Measurements from ENCODE around the gene CACNB4.

Gene CACNB4

GRCh38 chr2:152016181-152017120, 82.4 kb downstream of the CACNB4 start:
- no peak overlapping the region for H3K27ac ChIP-seq (replicated peaks)
- no peak for DNase-seq (ENCODE audit: low read depth in 1 of 2, low spot score in 1 of 2)
- no peak overlapping the region for H3K4me3 ChIP-seq (replicated peaks; ENCODE audit: insufficient read depth, low read length)
- TF ChIP-seq CTCF (IDR thresholded peaks at IDR 0.05; ENCODE audit: insufficient read depth, low read length) (no peak), REST (IDR thresholded peaks at IDR 0.05; ENCODE audit: insufficient replicate concordance, low read depth) (no peak), SPI1 (IDR thresholded peaks at IDR 0.05; ENCODE audit: borderline replicate concordance, low read depth) (no peak), GABPA (IDR thresholded peaks at IDR 0.05; ENCODE audit: low read depth) (no peak), POLR2AphosphoS5 (IDR thresholded peaks at IDR 0.05; ENCODE audit: low read depth) (no peak)
- H3K27me3 ChIP-seq (ENCODE audit: insufficient read depth, poor library complexity, severe bottlenecking), result no peaks in the 10 kb centered on the region

- DNase-seq (ENCODE audit: low read depth in 1 of 2, low spot score in 1 of 2), result no peak
- no peak for TF ChIP-seq REST (IDR thresholded peaks at IDR 0.05; ENCODE audit: insufficient replicate concordance, low read depth)
- TF ChIP-seq CTCF (IDR thresholded peaks at IDR 0.05; ENCODE audit: insufficient read depth, low read length), result no peak
- TF ChIP-seq GABPA (IDR thresholded peaks at IDR 0.05; ENCODE audit: low read depth), result no peak
- TF ChIP-seq POLR2AphosphoS5 (IDR thresholded peaks at IDR 0.05; ENCODE audit: low read depth), result no peak
- TF ChIP-seq SPI1 (IDR thresholded peaks at IDR 0.05; ENCODE audit: borderline replicate concordance, low read depth), result no peak
- no peak overlapping the region for H3K4me3 ChIP-seq (replicated peaks; ENCODE audit: insufficient read depth, low read length)
- no peak overlapping the region for H3K27ac ChIP-seq (replicated peaks)
- H3K27me3 ChIP-seq (ENCODE audit: insufficient read depth, poor library complexity, severe bottlenecking), result no peaks in the 10 kb centered on the region
Measured at GRCh38 chr2:152015552-152015951, 83.3 kb downstream of the CACNB4 start.

- Histone ChIP-seq H3K27me3 (ENCODE audit: insufficient read depth, poor library complexity, severe bottlenecking) (no peaks in the 10 kb centered on the region), H3K27ac (replicated peaks) (no peak overlapping the region), H3K4me3 (replicated peaks; ENCODE audit: insufficient read depth, low read length) (no peak overlapping the region)
- TF ChIP-seq GABPA (IDR thresholded peaks at IDR 0.05; ENCODE audit: low read depth) (no peak), SPI1 (IDR thresholded peaks at IDR 0.05; ENCODE audit: borderline replicate concordance, low read depth) (no peak), CTCF (IDR thresholded peaks at IDR 0.05; ENCODE audit: insufficient read depth, low read length) (no peak), POLR2AphosphoS5 (IDR thresholded peaks at IDR 0.05; ENCODE audit: low read depth) (no peak), REST (IDR thresholded peaks at IDR 0.05; ENCODE audit: insufficient replicate concordance, low read depth) (no peak)
- no peak for DNase-seq (ENCODE audit: low read depth in 1 of 2, low spot score in 1 of 2)
Measured at GRCh38 chr2:152012697-152013096, 86.1 kb downstream of the CACNB4 start.
